GM18951 (cell line): Measurements from ENCODE around the gene SLC25A26.

Source experiments
- POLR2A ChIP-seq: IDR thresholded peaks from 4 replicates; pipeline ENCODE4 v1.6.1; 2011; ENCODE audit warnings: mild to moderate bottlenecking; ENCODE audit not compliant: insufficient read length, insufficient read depth; ENCODE audit errors: extremely low read depth
- in situ Hi-C: fragments of 300-500 bp; cut with MboI; formaldehyde crosslinking; loops from one replicate; pipeline ENCODE4 v1.12.0; 2022; ENCODE audit warnings: low sequenced_read_pairs, mixed read lengths, inconsistent platforms; ENCODE audit not compliant: unreplicated experiment

The SLC25A26 gene

GRCh38 chr3:66267906-66268305 is 47.1 kb downstream of the SLC25A26 start:
- in situ Hi-C loops: no loop called here
- TF ChIP-seq POLR2A: no peak

- in situ Hi-C loops: no loop called here
- no peak for TF ChIP-seq POLR2A
Measured at GRCh38 chr3:66268864-66269263, 48.1 kb downstream of the SLC25A26 start.

DNA sequence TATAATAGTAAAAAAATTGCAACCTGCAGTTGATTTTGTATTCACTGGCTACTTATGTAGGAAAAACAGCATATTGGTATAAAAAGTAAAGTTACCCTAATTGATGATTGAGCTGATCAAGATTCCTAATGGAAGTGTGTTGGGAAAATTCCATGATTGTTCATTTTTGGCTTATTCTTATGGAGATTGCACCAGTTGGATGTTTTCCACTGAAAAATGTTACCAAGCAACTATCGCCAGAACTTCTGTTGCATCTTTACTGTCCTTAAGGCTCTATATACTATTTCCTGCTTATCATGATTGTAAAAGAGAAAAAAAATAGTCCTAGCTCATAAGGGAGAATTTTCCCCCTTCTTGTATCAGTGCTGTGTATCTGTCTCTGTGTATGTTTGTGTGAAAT is 48.6 kb downstream of the SLC25A26 start:
- TF ChIP-seq POLR2A: no peak
- in situ Hi-C loops: no loop called here

GRCh38 chr3:66270288-66270687 is 49.5 kb downstream of the SLC25A26 start:
- no peak for TF ChIP-seq POLR2A
- in situ Hi-C loops: no loop called here

GRCh38 chr3:66270701-66271100 is 49.9 kb downstream of the SLC25A26 start:
- in situ Hi-C loops: no loop called here
- no peak for TF ChIP-seq POLR2A

- no peak for TF ChIP-seq POLR2A
- in situ Hi-C loops: no loop called here
Measured at GRCh38 chr3:66271231-66271630, 50.4 kb downstream of the SLC25A26 start.

GRCh38 chr3:66272016-66272415 is 51.2 kb downstream of the SLC25A26 start:
- in situ Hi-C loops: no loop called here
- no peak for TF ChIP-seq POLR2A

DNA sequence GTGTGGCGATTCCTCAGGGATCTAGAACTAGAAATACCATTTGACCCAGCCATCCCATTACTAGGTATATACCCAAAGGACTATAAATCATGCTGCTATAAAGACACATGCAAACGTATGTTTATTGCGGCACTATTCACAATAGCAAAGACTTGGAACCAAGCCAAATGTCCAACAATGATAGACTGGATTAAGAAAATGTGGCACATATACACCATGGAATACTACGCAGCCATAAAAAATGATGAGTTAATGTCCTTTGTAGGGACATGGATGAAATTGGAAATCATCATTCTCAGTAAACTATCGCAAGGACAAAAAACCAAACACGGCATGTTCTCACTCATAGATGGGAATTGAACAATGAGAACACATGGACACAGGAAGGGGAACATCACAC is 54.0 kb downstream of the SLC25A26 start:
- in situ Hi-C loops: loop anchor here (25.0 kb wide), 1 partner anchor 112 kb away; no protein-coding TSS in a partner anchor

DNA sequence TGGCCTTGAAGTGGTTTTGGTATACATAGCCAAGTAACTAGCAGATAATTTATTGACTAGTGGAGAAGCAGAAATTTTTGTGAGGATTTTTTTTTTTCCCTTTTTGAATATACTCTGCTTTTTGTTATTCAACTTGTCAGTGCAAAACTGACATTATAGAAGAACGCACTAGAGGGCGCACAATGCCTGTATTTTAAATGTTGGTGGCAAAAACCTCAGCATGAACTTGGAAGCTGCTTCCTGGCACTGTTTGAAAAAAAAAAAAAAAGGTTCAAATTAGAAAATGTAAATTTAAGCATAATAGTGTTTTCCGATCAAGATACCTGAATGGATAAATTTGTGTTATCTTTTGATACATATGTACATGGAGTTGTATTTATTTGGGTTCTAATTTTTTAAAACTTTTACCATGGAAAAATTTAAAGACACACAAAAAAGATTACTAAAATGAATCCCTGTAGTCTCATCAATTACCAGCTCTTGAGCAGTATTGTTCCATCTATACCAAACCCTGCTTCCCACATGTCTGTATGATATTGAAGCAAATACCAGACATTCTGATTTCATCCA is 56.0 kb downstream of the SLC25A26 start:
- TF ChIP-seq POLR2A: no peak
- in situ Hi-C loops: loop anchor here (25.0 kb wide), 1 partner anchor 111 kb away; no protein-coding TSS in a partner anchor

GRCh38 chr3:66279168-66279567 is 58.4 kb downstream of the SLC25A26 start:
- TF ChIP-seq POLR2A: no peak
- in situ Hi-C loops: loop anchor here (25.0 kb wide), 1 partner anchor 108 kb away; no protein-coding TSS in a partner anchor

DNA sequence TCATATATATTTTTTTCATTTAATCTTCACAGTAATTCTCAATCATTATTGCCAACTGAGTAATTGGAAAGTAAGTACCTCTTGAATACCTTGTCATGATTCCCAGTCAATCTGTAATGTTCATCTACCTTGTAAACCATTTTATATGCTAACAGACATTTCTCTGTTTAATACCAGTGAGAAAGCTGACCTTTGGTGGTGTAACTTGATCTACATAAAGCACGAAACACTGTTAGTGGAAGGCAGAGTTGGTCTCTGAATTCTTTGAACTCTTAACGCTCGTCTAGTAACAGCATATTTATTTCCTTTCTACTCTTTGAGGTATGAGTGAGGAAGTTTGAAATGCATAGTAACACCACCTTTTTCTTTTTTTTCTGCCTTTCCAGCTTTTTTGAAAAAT is 59.5 kb downstream of the SLC25A26 start:
- in situ Hi-C loops: loop anchor here (25.0 kb wide), 1 partner anchor 107 kb away; no protein-coding TSS in a partner anchor
- TF ChIP-seq POLR2A: no peak

DNA sequence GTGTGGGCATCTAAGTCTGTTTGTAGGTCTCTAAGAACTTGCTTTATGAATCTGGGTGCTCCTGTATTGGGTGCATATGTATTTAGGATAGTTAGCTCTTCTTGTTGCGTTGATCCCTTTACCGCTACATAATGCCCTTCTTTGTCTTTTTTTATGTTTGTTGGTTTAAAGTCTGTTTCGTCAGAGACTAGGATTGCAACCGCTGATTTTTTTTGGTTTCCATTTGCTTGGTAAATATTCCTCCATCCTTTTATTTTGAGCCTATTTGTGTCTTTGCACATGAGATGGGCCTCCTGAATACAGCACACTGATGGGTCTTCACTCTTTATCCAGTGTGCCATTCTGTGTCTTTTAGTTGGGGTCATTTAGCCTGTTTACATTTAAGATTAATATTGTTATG is 71.1 kb downstream of the SLC25A26 start:
- in situ Hi-C loops: loop anchor here (25.0 kb wide), 1 partner anchor 95 kb away; no protein-coding TSS in a partner anchor

DNA sequence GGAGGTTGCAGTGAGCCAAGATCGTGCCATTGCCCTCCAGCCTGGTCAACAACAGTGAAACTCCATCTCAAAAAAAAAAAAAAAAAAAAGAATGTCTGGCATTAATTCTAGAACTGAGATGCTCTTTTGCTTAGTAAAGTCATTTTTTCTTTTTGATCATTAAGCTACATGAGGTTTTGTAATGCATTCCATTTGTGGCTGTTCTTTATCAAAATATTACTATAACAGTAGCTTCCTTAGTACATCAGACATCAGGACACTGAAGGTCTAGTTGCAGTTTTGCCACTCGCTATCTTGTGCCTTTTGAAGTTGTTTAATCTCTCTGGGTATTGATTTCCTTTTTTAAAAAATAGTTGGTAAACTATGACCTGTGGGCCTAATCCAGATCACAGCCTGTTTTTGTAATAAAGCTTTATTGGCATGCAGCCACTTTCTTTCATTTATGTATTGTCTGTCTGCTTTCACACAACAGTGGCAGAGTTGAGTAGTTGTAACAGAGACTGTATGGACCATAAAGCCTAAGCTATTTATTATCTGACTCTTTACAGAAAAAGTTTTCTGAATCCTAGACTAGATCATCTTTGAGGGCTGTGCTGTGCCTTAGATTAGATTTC is 76.6 kb downstream of the SLC25A26 start:
- in situ Hi-C loops: loop anchor here (25.0 kb wide), 1 partner anchor 90 kb away; no protein-coding TSS in a partner anchor
- TF ChIP-seq POLR2A: no peak

DNA sequence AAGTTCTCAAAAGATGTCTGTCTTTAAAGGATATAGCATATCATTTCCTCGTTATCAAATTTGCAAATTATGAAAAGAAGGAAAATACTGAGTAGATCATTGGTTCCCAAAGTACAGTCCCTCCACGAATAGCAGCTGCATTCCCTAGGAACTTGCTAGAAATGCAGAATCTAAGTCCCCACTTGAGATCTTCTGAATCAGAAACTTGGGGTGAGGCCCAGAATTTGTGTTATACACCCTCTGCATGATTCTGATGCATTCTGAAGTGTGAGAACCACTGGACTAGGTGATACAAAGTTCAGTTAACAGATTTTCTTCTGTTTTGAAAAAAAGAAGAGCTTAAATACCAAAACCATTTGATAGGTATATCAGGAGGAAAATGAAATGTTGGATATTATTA is 77.1 kb downstream of the SLC25A26 start:
- in situ Hi-C loops: loop anchor here (25.0 kb wide), 1 partner anchor 89 kb away; no protein-coding TSS in a partner anchor
- TF ChIP-seq POLR2A: no peak
